HG02678 (cell line): ENCODE data around the gene CAV3.

ENCODE experiments used
- ATAC-seq: cut with Tn5 transposase; IDR thresholded peaks from one replicate; pipeline ENCODE4 v1.9.1; 2021; ENCODE audit warnings: mild to moderate bottlenecking, moderate library complexity; ENCODE audit not compliant: unreplicated experiment

The CAV3 gene

GRCh38 chr3:8784676-8785435 lies 51.3 kb downstream of the CAV3 start:
- no peak for ATAC-seq

GRCh38 chr3:8790529-8790928 lies 56.9 kb downstream of the CAV3 start:
- ATAC-seq = no peak

GRCh38 chr3:8793242-8793641 lies 59.6 kb downstream of the CAV3 start:
- ATAC-seq = no peak

- ATAC-seq = no peak
Observed at GRCh38 chr3:8794247-8794646, 60.6 kb downstream of the CAV3 start.
